NCI-H2081 treated with DMSO at 0.1 percent for 48 hours (cell line): ENCODE measurements around the gene PNMT.
"Not testable (repeated sequence)": the region's sequence is repeated elsewhere in the genome, so short reads cannot be mapped to it uniquely, and the experiment has no call there.

Experiments
- DNase-seq: peaks from one replicate; lab custom pipeline; 2025; lab: John Stamatoyannopoulos, UW

The PNMT gene

GRCh38 chr17:39687546-39688474, 19.6 kb downstream of the PNMT start, which contains the start of gene PGAP3:
PGAP3 (minus strand) TSS chr17:39688057; CDS start chr17:39688014, 43 bp downstream.
- peak; percentile 96 for DNase-seq

DNA sequence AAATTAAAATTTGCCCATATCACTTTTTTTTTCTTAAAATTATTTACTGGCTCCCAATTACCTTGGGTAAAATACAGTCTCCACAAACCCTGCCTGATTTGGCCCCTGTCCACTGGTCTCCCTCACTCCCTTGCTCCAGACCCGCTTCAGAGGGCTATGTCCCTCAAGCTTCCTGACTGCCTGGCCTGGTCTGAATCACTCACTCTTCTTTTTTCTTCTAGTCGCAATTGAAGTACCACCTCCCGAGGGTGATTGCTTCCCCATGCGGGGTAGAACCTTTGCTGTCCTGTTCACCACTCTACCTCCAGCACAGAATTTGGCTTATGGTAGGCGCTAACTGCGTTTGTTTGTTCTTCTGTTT, 20.2 kb downstream of the PNMT start:
- no peak for DNase-seq

DNA sequence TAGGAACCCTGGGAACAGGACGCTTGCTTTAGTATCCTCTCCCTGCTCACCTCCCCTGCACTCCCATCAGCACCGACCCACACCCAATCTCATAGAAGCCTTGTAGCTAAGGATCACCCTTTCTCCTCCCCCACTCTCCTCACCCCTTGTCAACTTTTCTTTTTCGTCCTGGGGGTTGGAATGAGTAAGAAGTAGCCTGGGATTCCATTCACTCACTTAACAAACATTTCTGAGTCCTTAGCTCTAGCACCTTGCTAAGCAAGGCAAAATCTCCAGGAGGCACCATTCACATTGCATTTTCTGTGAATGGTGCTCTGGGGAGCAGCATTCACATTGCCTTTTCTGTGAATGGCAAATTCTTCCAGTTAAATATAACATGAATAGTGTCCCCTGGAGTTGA, 20.7 kb downstream of the PNMT start:
- DNase-seq = no peak

DNA sequence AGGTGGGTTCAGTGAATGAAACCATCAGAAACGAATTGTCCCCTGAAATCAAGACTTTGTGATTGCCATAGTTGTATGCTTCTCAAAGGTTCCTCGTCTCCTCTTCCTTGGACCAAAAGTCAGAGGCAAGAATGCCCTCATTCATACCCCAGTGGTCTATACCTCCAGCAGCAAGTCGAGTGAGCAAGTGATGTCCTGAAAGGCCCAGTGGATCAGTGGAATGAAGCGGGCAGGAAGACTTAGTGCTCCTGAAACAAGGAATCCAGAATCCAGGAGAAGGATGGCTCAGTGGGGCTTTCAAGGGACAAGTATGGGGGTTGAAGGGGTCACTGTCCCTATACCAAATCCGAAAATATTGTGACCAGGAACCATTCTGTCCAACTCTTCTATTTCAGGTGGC, 26.3 kb downstream of the PNMT start:
- DNase-seq = no peak

DNA sequence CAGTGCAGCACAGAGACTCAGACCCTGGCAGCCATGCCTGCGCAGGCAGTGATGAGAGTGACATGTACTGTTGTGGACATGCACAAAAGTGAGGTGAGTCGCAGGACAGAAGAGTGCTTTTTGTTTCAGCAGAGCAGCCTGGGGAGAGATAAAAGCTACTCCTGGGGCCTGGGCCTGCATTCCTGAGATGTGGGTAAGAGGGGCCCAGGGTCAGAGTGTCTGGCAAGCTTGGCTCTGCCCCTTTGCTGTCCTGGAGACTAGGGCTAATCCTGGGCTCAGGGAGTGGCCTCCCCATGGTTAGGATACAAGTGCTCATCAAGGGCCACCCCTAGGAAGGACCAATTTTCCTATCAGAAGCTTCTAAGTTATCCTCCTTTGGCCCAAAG, 26.8 kb downstream of the PNMT start:
- DNase-seq = no peak

DNA sequence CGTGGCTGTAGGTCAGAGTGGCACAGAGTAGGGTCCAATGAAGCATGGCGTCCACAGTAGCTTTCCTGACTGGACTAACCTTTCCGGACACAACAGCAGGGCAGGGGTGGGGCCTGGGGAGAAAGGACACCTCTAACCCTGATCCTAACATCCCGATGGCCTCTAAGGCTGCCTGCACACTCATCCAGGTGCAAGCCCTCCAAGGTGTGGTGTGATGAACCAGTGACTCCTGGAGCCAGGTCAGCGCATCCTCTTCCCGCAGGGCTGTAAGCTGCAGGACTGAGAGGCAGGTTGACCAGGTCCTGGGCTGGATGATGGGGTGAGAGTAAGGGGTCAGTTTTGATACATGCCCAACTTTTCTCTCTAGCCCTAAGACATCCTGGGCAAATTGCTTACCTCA, 28.5 kb downstream of the PNMT start:
- DNase-seq = no peak

DNA sequence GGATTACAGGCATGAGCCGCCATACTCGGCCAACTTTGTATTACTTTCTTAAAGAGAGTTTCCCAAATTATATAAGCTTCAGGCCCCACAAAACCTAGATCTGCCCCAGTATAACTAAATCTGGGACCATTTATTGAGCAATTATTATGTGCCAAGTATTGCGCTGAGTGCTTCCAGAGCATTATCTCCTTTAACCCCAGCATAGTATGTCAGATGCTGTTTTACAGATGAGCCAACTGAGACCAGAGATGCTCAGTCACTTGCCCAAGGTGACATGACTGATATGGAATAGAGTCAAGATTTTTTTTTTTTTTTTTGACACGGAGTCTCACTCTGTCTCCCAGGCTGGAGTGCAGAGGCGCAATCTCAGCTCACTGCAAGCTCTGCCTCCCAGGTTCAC, 29.7 kb downstream of the PNMT start:
- no peak for DNase-seq

DNA sequence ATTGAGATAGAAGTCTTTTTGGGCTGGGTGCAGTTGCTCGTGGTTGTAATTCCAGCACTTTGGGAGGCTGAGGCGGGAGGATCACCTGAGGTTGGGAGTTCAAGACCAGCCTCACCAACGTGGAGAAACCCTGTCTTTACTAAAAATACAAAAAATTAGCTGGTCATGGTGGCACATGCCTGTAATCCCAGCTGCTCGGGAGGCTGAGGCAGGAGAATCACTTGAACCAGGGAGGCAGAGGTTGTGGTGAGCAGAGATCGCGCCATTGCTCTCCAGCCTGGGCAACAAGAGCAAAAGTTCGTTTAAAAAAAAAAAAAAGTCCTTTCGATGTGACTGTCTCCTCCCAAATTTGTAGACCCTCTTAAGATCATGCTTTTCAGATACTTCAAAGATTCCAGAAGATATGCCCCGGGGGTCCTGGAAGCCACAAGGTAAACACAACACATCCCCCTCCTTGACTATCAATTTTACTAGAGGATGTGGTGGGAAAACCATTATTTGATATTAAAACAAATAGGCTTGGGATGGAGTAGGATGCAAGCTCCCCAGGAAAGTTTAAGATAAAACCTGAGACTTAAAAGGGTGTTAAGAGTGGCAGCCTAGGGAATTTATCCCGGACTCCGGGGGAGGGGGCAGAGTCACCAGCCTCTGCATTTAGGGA, 31.0 kb downstream of the PNMT start:
- not testable (repeated sequence) for DNase-seq

- no peak for DNase-seq
These were observed 31.5 kb downstream of the PNMT start, which contains the start of gene ERBB2 for GRCh38 chr17:39699818-39700147. ERBB2 (plus strand) TSS chr17:39700064; CDS start chr17:39700239, 175 bp downstream.

DNA sequence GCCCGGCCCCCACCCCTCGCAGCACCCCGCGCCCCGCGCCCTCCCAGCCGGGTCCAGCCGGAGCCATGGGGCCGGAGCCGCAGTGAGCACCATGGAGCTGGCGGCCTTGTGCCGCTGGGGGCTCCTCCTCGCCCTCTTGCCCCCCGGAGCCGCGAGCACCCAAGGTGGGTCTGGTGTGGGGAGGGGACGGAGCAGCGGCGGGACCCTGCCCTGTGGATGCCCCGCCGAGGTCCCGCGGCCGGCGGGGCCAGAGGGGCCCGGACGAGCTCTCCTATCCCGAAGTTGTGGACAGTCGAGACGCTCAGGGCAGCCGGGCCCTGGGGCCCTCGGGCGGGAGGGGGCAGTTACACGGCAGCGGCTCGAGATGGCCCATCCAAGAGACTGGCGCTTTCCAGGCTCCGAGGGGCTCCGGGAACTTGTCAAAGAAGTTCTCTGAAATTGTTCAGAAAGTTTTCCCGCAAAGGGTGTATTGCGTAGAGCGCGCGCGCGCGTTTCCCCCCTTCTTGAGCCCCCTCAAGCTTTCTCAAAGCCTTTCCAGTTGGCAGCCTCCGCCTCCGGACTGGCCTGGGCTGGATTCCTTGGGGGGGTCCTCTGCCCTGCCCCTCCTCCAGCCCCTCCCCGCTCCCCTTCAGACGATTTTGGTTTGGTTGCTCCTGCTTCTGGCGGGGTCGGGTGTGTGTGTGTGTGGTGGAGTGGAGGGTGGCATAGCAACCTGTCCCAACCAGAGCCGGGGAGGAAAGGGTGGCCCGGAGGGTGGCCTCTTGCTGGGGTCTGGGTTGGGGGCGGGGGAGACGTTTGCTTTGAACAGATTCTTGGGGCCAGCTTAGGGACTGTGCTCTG, 32.1 kb downstream of the PNMT start:
- no peak for DNase-seq

GRCh38 chr17:39701012-39701783, 32.9 kb downstream of the PNMT start:
- DNase-seq = no peak

DNA sequence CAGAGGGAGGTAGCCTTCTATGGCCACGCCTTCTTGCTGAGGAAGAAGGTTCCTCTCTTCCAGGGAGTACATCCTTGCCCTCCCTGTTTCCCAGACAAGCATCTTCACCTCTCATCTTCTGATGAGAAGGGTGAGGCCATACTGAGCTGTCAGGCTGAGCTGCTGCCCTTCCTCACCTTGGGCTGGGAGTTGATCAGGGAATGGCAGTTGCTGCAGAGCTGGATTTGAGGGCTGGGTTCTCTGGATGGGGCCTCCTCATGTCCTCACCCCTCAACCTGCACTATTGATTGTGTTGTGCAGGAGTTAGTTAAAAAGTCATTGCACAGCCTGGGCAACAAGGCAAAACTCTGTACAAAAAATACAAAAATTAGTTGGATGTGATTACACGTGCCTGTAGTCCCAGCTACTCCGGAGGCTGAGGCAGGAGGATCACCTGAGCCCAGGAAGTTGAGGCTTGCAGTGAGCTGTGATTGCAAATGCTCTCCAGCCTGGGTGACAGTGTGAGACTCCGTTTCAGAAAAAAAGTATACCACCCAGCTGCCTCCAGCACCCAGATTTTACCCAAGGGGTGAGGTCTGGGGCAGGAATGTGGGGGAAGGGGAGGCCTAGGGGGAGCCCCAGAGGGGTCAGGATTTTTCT, 33.6 kb downstream of the PNMT start:
- no peak for DNase-seq

DNA sequence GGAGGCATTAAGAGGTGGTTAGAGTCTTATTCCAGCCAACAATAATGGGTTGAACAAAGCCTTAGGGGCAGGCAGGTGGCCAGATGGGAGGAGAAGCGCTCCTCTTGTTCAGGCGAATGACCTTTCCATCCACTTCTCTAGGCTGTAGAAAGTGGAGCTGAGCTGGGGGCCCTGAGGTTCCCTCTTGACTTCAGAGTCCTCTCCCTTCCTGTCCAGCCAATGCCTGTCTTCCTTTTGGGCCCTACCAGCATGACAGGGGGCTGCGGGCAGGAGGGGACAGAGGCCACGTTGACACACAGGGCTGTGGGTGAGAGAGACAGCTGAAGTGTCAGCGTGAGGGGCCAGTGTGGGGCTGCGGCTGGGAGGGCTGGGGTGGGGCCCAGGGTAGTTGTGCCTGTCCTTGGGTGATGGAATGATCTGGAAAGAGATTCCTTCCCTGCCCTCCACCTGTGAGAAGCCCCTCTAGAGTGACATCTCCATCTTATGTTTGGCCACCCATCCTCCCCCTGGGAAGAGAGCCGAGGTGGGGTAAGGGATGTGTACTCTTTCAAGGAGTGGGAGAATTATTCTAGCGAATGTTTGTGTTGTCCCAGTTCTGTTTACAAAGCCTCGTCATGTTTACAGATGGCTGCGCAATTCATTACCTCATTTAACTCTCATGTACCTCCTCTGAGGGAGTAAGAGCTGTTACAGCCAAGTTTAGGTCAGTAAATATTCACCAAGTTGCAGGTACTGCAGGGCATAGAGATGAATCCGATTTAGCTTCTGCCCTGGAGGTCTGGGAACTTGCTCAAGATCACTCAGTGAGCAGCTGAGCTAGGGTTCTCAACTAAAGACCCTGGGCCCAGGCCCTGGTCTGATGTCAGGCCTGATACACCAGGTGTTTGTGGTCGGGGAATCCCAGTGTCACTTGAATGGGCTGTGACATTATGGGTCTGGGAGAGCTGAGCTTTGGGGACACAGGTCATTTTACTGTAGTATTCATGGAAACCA, 34.9 kb downstream of the PNMT start:
- no peak for DNase-seq

- DNase-seq = no peak
These were observed 35.7 kb downstream of the PNMT start for GRCh38 chr17:39703913-39704312.

DNA sequence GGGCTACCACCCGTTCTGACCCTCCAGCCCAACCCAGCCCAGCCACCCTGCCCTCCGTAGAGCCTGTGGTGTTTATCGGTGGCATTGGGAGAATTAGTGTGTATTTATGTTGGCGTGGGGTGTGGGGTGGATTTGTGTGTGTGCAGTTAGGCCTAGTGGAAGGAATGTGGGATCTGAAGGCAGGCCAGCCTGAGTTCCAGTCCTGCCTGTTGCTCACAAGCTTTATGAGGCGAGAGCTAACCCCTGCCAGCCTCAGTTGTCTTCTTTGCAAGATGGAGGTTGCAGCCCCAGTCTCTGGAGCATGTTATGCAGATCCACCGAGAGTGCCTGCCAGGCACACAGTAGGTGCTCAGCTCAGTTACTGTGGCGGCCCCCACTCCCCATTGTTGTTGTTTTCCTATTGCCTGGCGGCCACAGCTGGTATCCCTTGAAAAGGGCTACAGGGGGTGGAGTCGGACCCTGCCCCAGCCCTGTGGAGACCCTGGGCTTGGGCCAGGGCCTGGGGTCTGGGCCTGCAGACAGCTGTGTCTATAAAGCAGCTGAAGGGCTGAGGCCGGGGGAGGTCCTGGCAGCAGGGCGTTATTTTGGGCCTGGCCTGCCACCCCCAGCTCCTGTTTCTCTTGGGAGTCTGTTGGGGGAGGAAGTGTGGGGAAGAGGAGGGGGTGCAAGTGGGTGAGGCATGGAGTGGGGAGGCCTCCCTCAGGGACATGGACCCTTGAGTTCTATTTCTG, 36.7 kb downstream of the PNMT start:
- no peak for DNase-seq

GRCh38 chr17:39705786-39706348, 37.6 kb downstream of the PNMT start:
- no peak for DNase-seq

GRCh38 chr17:39706383-39706782, 38.1 kb downstream of the PNMT start:
- DNase-seq = no peak

DNA sequence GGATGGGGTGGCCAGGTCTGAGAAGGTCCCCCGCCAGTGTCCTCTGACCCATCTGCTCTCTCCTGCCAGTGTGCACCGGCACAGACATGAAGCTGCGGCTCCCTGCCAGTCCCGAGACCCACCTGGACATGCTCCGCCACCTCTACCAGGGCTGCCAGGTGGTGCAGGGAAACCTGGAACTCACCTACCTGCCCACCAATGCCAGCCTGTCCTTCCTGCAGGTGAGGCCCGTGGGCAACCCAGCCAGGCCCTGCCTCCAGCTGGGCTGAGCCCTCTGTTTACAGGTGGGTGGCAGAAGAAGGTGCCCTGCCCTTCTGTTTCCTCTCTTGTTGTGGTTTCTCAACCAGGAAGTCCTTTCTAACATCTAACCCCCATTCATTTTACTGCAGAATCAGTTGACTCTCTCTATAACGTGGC, 38.7 kb downstream of the PNMT start:
- DNase-seq = no peak
